Naive thymus-derived CD4-positive, alpha-beta T cell (primary cell): ENCODE measurements around the gene TOPORS. TPM values are rescaled to one million over a fixed set of nuclear protein-coding genes. Genes with fewer than 3 reads are reported as not detected.

ENCODE experiments used
- ATAC-seq: fragments of 150-1000 bp; cut with Tn5 transposase; 2 replicates; pipeline ENCODE4 v1.10.0; 2021; ENCODE audit warnings: mild to moderate bottlenecking, moderate library complexity
- CTCF ChIA-PET: fragments of 350-600 bp; sonication (Branson Sonifier 250); formaldehyde crosslinking; loops from one replicate; lab custom pipeline; 2021; ENCODE audit warnings: antibody characterized with exemption; lab: Charles Lee
- POLR2A ChIA-PET: fragments of 350-600 bp; sonication (Branson Sonifier 250); formaldehyde crosslinking; loops from one replicate; lab custom pipeline; 2021; ENCODE audit warnings: antibody characterized with exemption, inconsistent platforms; lab: Charles Lee
- DNase-seq, 9 donors: peaks; one replicate each; pipeline versions ENCODE4 v3.0.0 to v3.0.0-alpha.2; 2020 to 2022; ENCODE audit warnings: mixed read lengths in 1 of 9
- H3K27ac ChIP-seq: one replicate; pipeline ENCODE4 v1.7.0; 2013; ENCODE audit warnings: mild to moderate bottlenecking, low read depth, low read length, moderate library complexity
- H3K27me3 ChIP-seq, 2 donors: one replicate each; pipeline ENCODE4 v1.7.0; 2013; ENCODE audit warnings: low read length in 2 of 2, mild to moderate bottlenecking in 2 of 2, moderate library complexity in 2 of 2; ENCODE audit not compliant: control insufficient read depth in 2 of 2, insufficient read depth in 2 of 2
- H3K36me3 ChIP-seq, 3 experiments: 1 replicate in 2 of 3; 2 replicates in 1 of 3; pipeline ENCODE4 v1.7.0; 2013; ENCODE audit warnings: low read length in 3 of 3, mild to moderate bottlenecking in 3 of 3, moderate library complexity in 1 of 3; ENCODE audit not compliant: insufficient read depth in 3 of 3, control insufficient read depth in 2 of 3
- H3K4me1 ChIP-seq, 2 donors: one replicate each; pipeline ENCODE4 v1.7.0; 2013; ENCODE audit warnings: low read length in 2 of 2, mild to moderate bottlenecking in 2 of 2, moderate library complexity in 1 of 2; ENCODE audit not compliant: control insufficient read depth in 2 of 2, insufficient read depth in 2 of 2
- H3K4me3 ChIP-seq: 2 replicates; pipeline ENCODE4 v1.7.0; 2013; ENCODE audit warnings: mild to moderate bottlenecking, low read length
- H3K9me3 ChIP-seq, 3 experiments: 1 replicate in 2 of 3; 2 replicates in 1 of 3; pipeline ENCODE4 v1.7.0; 2013; ENCODE audit warnings: low read length in 3 of 3; ENCODE audit not compliant: control insufficient read depth in 2 of 3
- H3K27ac Mint-ChIP-seq, 9 donors: one replicate each; pipeline ENCODE4 v1.8.0; 2020 to 2022; ENCODE audit warnings: mixed read lengths in 9 of 9, mild to moderate bottlenecking in 8 of 9, moderate library complexity in 5 of 9, inconsistent platforms in 2 of 9
- H3K27me3 Mint-ChIP-seq, 5 donors: one replicate each; pipeline ENCODE4 v1.8.0; 2021 to 2022; ENCODE audit warnings: mixed read lengths in 5 of 5, mild to moderate bottlenecking in 1 of 5
- H3K36me3 Mint-ChIP-seq, 5 donors: one replicate each; pipeline ENCODE4 v1.8.0; 2020 to 2022; ENCODE audit warnings: mixed read lengths in 5 of 5, mild to moderate bottlenecking in 3 of 5, inconsistent platforms in 1 of 5
- H3K4me1 Mint-ChIP-seq, 7 donors: one replicate each; pipeline ENCODE4 v1.8.0; 2020 to 2022; ENCODE audit warnings: mixed read lengths in 7 of 7, mild to moderate bottlenecking in 3 of 7, inconsistent platforms in 1 of 7
- H3K4me3 Mint-ChIP-seq, 10 donors: one replicate each; pipeline ENCODE4 v1.8.0; 2020 to 2022; ENCODE audit warnings: mild to moderate bottlenecking in 10 of 10, mixed read lengths in 10 of 10, moderate library complexity in 6 of 10, inconsistent platforms in 2 of 10
- H3K9me3 Mint-ChIP-seq, 11 donors: one replicate each; pipeline ENCODE4 v1.8.0; 2020 to 2022; ENCODE audit warnings: mixed read lengths in 11 of 11, mild to moderate bottlenecking in 4 of 11, inconsistent platforms in 1 of 11, moderate library complexity in 1 of 11
- intact Hi-C, 2 donors: fragments of 100-400 bp; cut with micrococcal nuclease; formaldehyde crosslinking; loops; one replicate each; pipeline ENCODE4 v1.15.1; 2023
- polyA plus RNA-seq, 2 donors: library from polyadenylated mRNA; unstranded; fragments of 300-500 nt; fragmentation: Illumina TruSeq; gene quantifications; one replicate each; pipeline ENCODE4 v1.2.3, GENCODE V29; 2021
- total RNA-seq, 6 experiments: library from RNA in 5 of 6; stranded (reverse) in 5 of 6; gene quantifications; 1 replicate in 5 of 6; 2 replicates in 1 of 6; pipeline ENCODE4 v1.2.3 and lab custom pipeline; 2021 to 2026

The TOPORS gene
- total and polyA plus RNA-seq, 7 experiments from 2014 or later, result 12.1 to 27.3 (median 24.4) TPM

DNA sequence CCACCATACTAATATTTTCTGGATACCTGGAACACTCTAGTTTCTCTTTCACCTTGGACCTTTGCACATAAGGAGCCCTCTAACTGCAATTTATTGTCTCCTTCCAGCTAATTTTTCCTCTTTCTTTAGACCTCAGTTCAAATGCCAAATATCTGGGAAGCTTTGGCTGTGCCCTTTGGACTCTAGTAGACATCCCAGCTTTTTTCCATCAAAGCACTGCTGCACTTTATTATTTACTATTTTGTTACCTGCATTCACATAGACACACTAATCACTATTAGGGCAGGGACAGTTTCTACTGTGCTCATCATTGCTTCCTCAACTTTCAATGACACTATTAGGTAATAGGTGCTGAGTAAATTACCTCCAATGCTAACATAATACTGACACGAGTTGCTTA lies 28.5 kb downstream of the TOPORS start:
- POLR2A ChIA-PET, result interaction anchor here (0.8 kb wide), 1 partner anchor 17 kb away, joined by 7 read pairs; no protein-coding TSS in a partner anchor

DNA sequence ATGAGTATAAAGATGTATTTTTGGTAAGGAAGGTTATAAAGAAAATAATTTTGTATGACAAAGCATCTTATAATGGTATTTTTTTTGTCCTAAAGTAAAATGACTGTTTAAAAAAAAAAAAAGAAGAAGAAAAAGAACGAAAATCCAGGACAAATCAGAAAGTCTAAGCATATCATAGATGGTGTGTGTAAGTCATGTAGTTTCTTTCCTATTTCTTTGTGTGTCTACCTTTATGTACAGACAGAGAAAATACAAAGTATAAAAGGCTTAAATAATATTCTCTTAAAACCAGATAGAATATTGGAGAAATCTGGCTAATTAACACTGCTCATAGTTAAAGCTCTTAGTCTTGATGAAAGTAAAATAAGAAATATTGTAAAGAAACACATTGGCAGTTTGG lies 34.1 kb downstream of the TOPORS start:
- Mint-ChIP-seq H3K4me1 (peaks cover 29 to 58% (median 43%) of the 10 kb centered on the region in 7 donors), H3K27ac (no peak overlapping the region), H3K27me3 (no peaks in the 10 kb centered on the region), H3K9me3 (peaks cover 0 to 30% (median 5%) of the 10 kb centered on the region in 11 donors), H3K36me3 (peaks cover 16 to 74% (median 69%) of the 10 kb centered on the region in 5 donors), H3K4me3 (no peak overlapping the region)
- DNase-seq, result no peak
- no peak for ATAC-seq
- intact Hi-C loops, result no loop called here
- H3K9me3 ChIP-seq, result no peaks in the 10 kb centered on the region
- peaks cover 3 to 5% of the 10 kb centered on the region in 2 donors for H3K4me1 ChIP-seq
- H3K36me3 ChIP-seq, result peaks cover 0 to 5% (median 0%) of the 10 kb centered on the region in 3 experiments
- H3K4me3 ChIP-seq, result no peak overlapping the region
- H3K27ac ChIP-seq, result no peak overlapping the region
- ChIA-PET CTCF (no interaction called here), POLR2A (no interaction called here)
- no peaks in the 10 kb centered on the region for H3K27me3 ChIP-seq

More for the DNA sequence above, 28.5 kb downstream of the TOPORS start:
- peak overlapping the region; percentile 18 for H3K27ac ChIP-seq
- no peak overlapping the region for H3K4me3 ChIP-seq
- Mint-ChIP-seq H3K4me1 (peaks cover 35 to 67% (median 59%) of the 10 kb centered on the region in 7 donors), H3K36me3 (peaks cover 7 to 45% (median 33%) of the 10 kb centered on the region in 5 donors), H3K27me3 (no peaks in the 10 kb centered on the region), H3K27ac (peak overlapping the region in 8 of 9 donors; percentile 76 to 98 (median 90)), H3K4me3 (peak overlapping the region; percentile 11 to 99 (median 95)), H3K9me3 (peaks cover 0 to 13% (median 1%) of the 10 kb centered on the region in 11 donors)
- intact Hi-C loops, result loop anchor here in 1 of 2 donors (2.0 kb wide), 1 partner anchor 33 kb away; no protein-coding TSS in a partner anchor
- CTCF ChIA-PET, result interaction anchor here (0.6 to 3.5 kb wide), 3 partner anchors 49 to 141 kb away, joined by 3 to 14 read pairs (median 3); partner anchors contain the start of gene NDUFB6
- ATAC-seq (no peak), DNase-seq (no peak)
- H3K27me3 ChIP-seq, result no peaks in the 10 kb centered on the region
- peaks cover 9 to 29% of the 10 kb centered on the region in 2 donors for H3K4me1 ChIP-seq
- H3K9me3 ChIP-seq, result no peaks in the 10 kb centered on the region
- no peaks in the 10 kb centered on the region for H3K36me3 ChIP-seq

- Histone ChIP-seq H3K4me1 (no peaks in the 10 kb centered on the region), H3K9me3 (no peaks in the 10 kb centered on the region), H3K27ac (no peak overlapping the region), H3K27me3 (no peaks in the 10 kb centered on the region), H3K4me3 (no peak overlapping the region), H3K36me3 (peaks cover 0 to 5% (median 0%) of the 10 kb centered on the region in 3 experiments)
- H3K9me3 Mint-ChIP-seq, result peaks cover 0 to 28% (median 5%) of the 10 kb centered on the region in 11 donors
- peaks cover 14 to 61% (median 55%) of the 10 kb centered on the region in 5 donors for H3K36me3 Mint-ChIP-seq
- no peaks in the 10 kb centered on the region for H3K27me3 Mint-ChIP-seq
- no peak for DNase-seq
- peak overlapping the region in 1 of 9 donors; percentile 9 for H3K27ac Mint-ChIP-seq
- peaks cover 34 to 59% (median 44%) of the 10 kb centered on the region in 7 donors for H3K4me1 Mint-ChIP-seq
- ChIA-PET CTCF (no interaction called here), POLR2A (no interaction called here)
- H3K4me3 Mint-ChIP-seq, result no peak overlapping the region
- intact Hi-C loops, result no loop called here
- ATAC-seq, result no peak
Observed at GRCh38 chr9:32516241-32516640, 36.1 kb downstream of the TOPORS start.

DNA sequence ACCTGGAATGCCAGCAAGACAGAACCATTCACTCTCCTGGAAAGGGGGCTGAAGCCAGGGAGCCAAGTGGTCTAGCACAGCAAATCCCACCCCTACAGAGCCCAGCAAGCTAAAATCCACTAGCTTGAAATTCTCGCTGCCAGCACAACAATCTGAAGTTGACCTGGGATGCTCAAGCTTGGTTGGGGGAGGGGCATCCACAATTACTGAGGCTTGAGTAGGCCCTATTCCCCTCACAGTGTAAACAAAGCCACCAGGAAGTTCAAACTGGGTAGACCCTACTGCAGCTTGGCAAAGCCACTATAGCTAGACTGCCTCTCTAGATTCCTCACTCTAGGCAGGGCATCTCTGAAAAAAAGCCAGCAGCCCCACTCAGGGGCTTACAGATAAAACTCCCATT lies 43.7 kb downstream of the TOPORS start:
- no peaks in the 10 kb centered on the region for H3K27me3 ChIP-seq
- intact Hi-C loops, result no loop called here
- H3K27ac Mint-ChIP-seq, result peak overlapping the region in 1 of 9 donors; percentile 67
- H3K4me3 Mint-ChIP-seq, result no peak overlapping the region
- H3K4me1 ChIP-seq, result peaks cover 0 to 3% of the 10 kb centered on the region in 2 donors
- CTCF ChIA-PET, result interaction anchor here (1.6 to 1.8 kb wide), 3 partner anchors 17 to 130 kb away, joined by 3 to 6 read pairs (median 5); partner anchors contain the start of gene RIGI
- H3K27me3 Mint-ChIP-seq, result no peaks in the 10 kb centered on the region
- H3K9me3 Mint-ChIP-seq, result peaks cover 0 to 5% (median 0%) of the 10 kb centered on the region in 11 donors
- ATAC-seq (no peak), DNase-seq (no peak)
- no peaks in the 10 kb centered on the region for H3K36me3 ChIP-seq
- H3K9me3 ChIP-seq, result no peaks in the 10 kb centered on the region
- H3K4me1 Mint-ChIP-seq, result peaks cover 28 to 67% (median 46%) of the 10 kb centered on the region in 7 donors
- H3K27ac ChIP-seq, result no peak overlapping the region
- POLR2A ChIA-PET, result interaction anchor here (0.6 kb wide), 1 partner anchor 541 kb away, joined by 3 read pairs; no protein-coding TSS in a partner anchor
- peaks cover 4 to 25% (median 14%) of the 10 kb centered on the region in 5 donors for H3K36me3 Mint-ChIP-seq
- no peak overlapping the region for H3K4me3 ChIP-seq

DNA sequence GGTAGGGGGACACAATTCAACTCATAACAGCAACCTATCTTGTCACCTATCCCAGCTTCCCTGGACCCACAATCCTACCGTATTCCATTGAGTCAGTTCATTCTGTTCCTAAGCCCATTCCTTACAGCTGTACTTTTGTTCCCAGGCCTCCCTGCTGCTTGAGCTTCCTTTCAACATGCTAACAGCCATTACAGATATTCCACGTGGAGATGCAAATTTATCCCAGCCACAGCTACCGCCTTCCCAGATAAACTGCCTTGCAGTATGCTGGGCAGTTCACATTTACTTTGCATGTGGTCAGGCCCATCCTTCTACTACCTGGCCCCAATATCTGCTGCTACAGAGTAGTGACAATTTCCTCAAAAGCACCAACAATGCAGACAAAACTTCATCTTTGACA lies 49.4 kb downstream of the TOPORS start:
- peaks cover 6 to 26% (median 12%) of the 10 kb centered on the region in 3 experiments for H3K36me3 ChIP-seq
- Mint-ChIP-seq H3K27ac (peak overlapping the region in 3 of 9 donors; percentile 61 to 81 (median 74)), H3K9me3 (no peaks in the 10 kb centered on the region), H3K4me3 (no peak overlapping the region), H3K27me3 (no peaks in the 10 kb centered on the region), H3K4me1 (peaks cover 0 to 27% (median 11%) of the 10 kb centered on the region in 7 donors), H3K36me3 (peaks cover 5 to 29% (median 18%) of the 10 kb centered on the region in 5 donors)
- H3K27ac ChIP-seq, result no peak overlapping the region
- no peak for ATAC-seq
- no peak overlapping the region for H3K4me3 ChIP-seq
- ChIA-PET CTCF (interaction anchor here (1.0 kb wide), 1 partner anchor 124 kb away, joined by 3 read pairs; no protein-coding TSS in a partner anchor), POLR2A (interaction anchor here (1.0 to 1.6 kb wide), 2 partner anchors 22 to 119 kb away, joined by 3 to 7 read pairs; partner anchors contain the start of gene ACO1)
- H3K4me1 ChIP-seq, result peaks cover 0 to 3% of the 10 kb centered on the region in 2 donors
- no peaks in the 10 kb centered on the region for H3K27me3 ChIP-seq
- no peaks in the 10 kb centered on the region for H3K9me3 ChIP-seq
- no peak for DNase-seq
- intact Hi-C loops, result no loop called here

- no peaks in the 10 kb centered on the region for H3K9me3 Mint-ChIP-seq
- ATAC-seq (no peak), DNase-seq (no peak)
- H3K4me3 ChIP-seq, result no peak overlapping the region
- no peaks in the 10 kb centered on the region for H3K27me3 Mint-ChIP-seq
- no peak overlapping the region for H3K27ac ChIP-seq
- H3K4me1 ChIP-seq, result peaks cover 0 to 3% of the 10 kb centered on the region in 2 donors
- H3K9me3 ChIP-seq, result no peaks in the 10 kb centered on the region
- H3K4me1 Mint-ChIP-seq, result peaks cover 0 to 24% (median 11%) of the 10 kb centered on the region in 7 donors
- peaks cover 5 to 31% (median 20%) of the 10 kb centered on the region in 5 donors for H3K36me3 Mint-ChIP-seq
- intact Hi-C loops, result no loop called here
- no peaks in the 10 kb centered on the region for H3K27me3 ChIP-seq
- H3K4me3 Mint-ChIP-seq, result no peak overlapping the region
- ChIA-PET POLR2A (interaction anchor here (1.0 to 1.6 kb wide), 2 partner anchors 23 to 118 kb away, joined by 3 to 7 read pairs; partner anchors contain the start of gene ACO1), CTCF (interaction anchor here (1.0 kb wide), 1 partner anchor 123 kb away, joined by 3 read pairs; no protein-coding TSS in a partner anchor)
- H3K36me3 ChIP-seq, result peaks cover 6 to 29% (median 12%) of the 10 kb centered on the region in 3 experiments
- peak overlapping the region in 4 of 9 donors; percentile 23 to 81 (median 47) for H3K27ac Mint-ChIP-seq
Observed at GRCh38 chr9:32502464-32502863, 49.9 kb downstream of the TOPORS start.
